SU-DHL-6 (cell line): ENCODE results near the gene ART3.

ENCODE experiments used
- EZH2phosphoT487 ChIP-seq: fragments of 200-600 bp; sonication (generic), shearing (Covaris generic); conservative IDR thresholded peaks from 2 replicates; pipeline ENCODE4 v1.6.1; 2018; ENCODE audit warnings: mild to moderate bottlenecking, antibody characterized with exemption, low read length, moderate library complexity, mixed read lengths
- TF ChIP-seq, protein P1 (sequence below): fragments of 200-600 bp; sonication (generic); IDR thresholded peaks from one replicate; pipeline ENCODE4 v1.5.1; 2017; ENCODE audit warnings: antibody characterized with exemption, mild to moderate bottlenecking, low read length, moderate library complexity; ENCODE audit not compliant: insufficient read depth, poor library complexity, severe bottlenecking

DNA sequence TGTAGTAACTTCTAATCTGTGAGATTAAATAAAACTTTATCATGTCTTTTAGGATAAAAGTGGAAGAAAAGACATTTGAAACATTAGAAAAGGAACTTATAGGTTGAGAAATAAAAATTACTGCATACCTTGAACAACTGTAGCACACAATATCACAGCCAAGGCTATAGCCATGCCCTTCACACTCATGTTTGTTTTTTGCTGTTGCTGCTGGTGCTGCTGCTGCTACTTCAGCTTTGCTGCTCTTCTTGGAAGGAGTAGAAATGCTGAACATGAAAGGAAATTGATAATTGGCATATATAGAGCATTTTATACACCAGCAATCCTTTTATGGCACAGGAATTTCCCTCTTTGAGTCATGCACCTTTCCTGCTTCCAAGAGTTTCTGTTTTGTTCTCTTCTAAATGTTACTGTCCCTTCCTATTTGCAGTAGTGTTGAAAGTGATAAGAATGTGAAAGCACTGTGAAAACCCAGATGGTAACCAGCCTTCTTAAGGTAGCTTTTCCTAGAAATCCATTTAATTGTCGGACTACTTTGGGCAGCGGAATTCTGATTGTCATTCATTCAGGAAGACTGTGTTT lies 38.6 kb upstream of the ART3 start, which contains the start of gene CXCL11:
- TF ChIP-seq EZH2phosphoT487: no peak
- TF ChIP-seq, protein P1, sequence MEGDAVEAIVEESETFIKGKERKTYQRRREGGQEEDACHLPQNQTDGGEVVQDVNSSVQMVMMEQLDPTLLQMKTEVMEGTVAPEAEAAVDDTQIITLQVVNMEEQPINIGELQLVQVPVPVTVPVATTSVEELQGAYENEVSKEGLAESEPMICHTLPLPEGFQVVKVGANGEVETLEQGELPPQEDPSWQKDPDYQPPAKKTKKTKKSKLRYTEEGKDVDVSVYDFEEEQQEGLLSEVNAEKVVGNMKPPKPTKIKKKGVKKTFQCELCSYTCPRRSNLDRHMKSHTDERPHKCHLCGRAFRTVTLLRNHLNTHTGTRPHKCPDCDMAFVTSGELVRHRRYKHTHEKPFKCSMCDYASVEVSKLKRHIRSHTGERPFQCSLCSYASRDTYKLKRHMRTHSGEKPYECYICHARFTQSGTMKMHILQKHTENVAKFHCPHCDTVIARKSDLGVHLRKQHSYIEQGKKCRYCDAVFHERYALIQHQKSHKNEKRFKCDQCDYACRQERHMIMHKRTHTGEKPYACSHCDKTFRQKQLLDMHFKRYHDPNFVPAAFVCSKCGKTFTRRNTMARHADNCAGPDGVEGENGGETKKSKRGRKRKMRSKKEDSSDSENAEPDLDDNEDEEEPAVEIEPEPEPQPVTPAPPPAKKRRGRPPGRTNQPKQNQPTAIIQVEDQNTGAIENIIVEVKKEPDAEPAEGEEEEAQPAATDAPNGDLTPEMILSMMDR: no peak
